K562 (cell line): ENCODE results near the gene MED15. TPM values are rescaled to one million over a fixed set of nuclear protein-coding genes. Genes with fewer than 3 reads are reported as not detected.

Experiments used
- CBX3 ChIP-seq, 2 experiments: IDR thresholded peaks; 1 replicate in 1 of 2; 2 replicates in 1 of 2; pipeline ENCODE4 v1.6.1; 2012; ENCODE audit warnings: inconsistent platforms in 2 of 2, low read length in 2 of 2, borderline replicate concordance in 1 of 2, control low read depth in 1 of 2
- ESRRB ChIP-seq: fragments of 250-450 bp; sonication (Bioruptor Pico); IDR thresholded peaks from 2 replicates; pipeline ENCODE4 v1.5.0; 2020; ENCODE audit warnings: mild to moderate bottlenecking, moderate library complexity, borderline replicate concordance
- FOXA3 ChIP-seq, 2 experiments: fragments of 450-650 bp in 1 of 2; sonication (generic) in 1 of 2; formaldehyde crosslinking; IDR thresholded peaks in 1 of 2; conservative IDR thresholded peaks in 1 of 2; 2 replicates each; pipeline versions ENCODE4 v1.4.0 to v1.8.0; 2020 to 2022; ENCODE audit warnings: mild to moderate bottlenecking in 2 of 2, missing genetic modification reagents in 1 of 2
- HMGN3 ChIP-seq: IDR thresholded peaks from 2 replicates; pipeline ENCODE4 v1.6.1; 2011; ENCODE audit warnings: borderline replicate concordance, low read depth, mild to moderate bottlenecking, mixed read lengths, low read length; ENCODE audit not compliant: insufficient read length; ENCODE audit errors: extremely low read depth
- HOXB6 ChIP-seq: fragments of 250-450 bp; sonication (Bioruptor Pico); IDR thresholded peaks from 2 replicates; pipeline ENCODE4 v1.5.1; 2022; ENCODE audit warnings: mild to moderate bottlenecking, borderline replicate concordance
- MITF ChIP-seq: IDR thresholded peaks from 2 replicates; pipeline ENCODE4 v1.6.1; 2014; ENCODE audit warnings: antibody characterized with exemption
- NR4A1 ChIP-seq, 2 experiments: fragments of 250-450 bp in 1 of 2; fragments of 450-650 bp in 1 of 2; sonication (Bioruptor Pico) in 1 of 2; IDR thresholded peaks; 2 replicates each; pipeline versions ENCODE4 v1.4.0 to v1.6.1; 2016 to 2020; ENCODE audit warnings: mild to moderate bottlenecking in 2 of 2, missing compliant biosample characterization in 1 of 2, missing genetic modification characterization in 1 of 2, moderate library complexity in 1 of 2
- POLR2AphosphoS2 ChIP-seq: IDR thresholded peaks from 2 replicates; pipeline ENCODE4 v1.6.1; 2012; ENCODE audit warnings: low read length, improper control_type of control experiment
- POLR2G ChIP-seq: fragments of 200-400 bp; formaldehyde crosslinking; IDR thresholded peaks from 2 replicates; pipeline ENCODE4 v1.6.1; 2017; ENCODE audit warnings: low read depth, mild to moderate bottlenecking, antibody characterized with exemption, low read length, moderate library complexity
- SETDB1 ChIP-seq: IDR thresholded peaks from one replicate; pipeline ENCODE4 v1.6.1; 2012; ENCODE audit warnings: low read length, control low read depth, inconsistent platforms
- SP1 ChIP-seq: sonication (generic); formaldehyde crosslinking; IDR thresholded peaks from 2 replicates; pipeline ENCODE4 v1.8.1; 2022; ENCODE audit warnings: mild to moderate bottlenecking, missing genetic modification reagents
- STAG1 ChIP-seq: sonication (generic); formaldehyde crosslinking; IDR thresholded peaks from 2 replicates; pipeline ENCODE4 v1.5.0; 2020; ENCODE audit warnings: missing genetic modification reagents, borderline replicate concordance
- TEAD1 ChIP-seq, 2 experiments: fragments of 450-650 bp in 1 of 2; sonication (generic) in 1 of 2; formaldehyde crosslinking; IDR thresholded peaks; 2 replicates each; pipeline versions ENCODE4 v1.4.0 to v1.8.0; 2020 to 2022; ENCODE audit warnings: mild to moderate bottlenecking in 2 of 2, missing genetic modification reagents in 1 of 2
- ZBTB7A ChIP-seq: IDR thresholded peaks from 2 replicates; pipeline ENCODE4 v1.6.1; 2011; ENCODE audit warnings: low read depth, mild to moderate bottlenecking, low read length, moderate library complexity, borderline replicate concordance; ENCODE audit not compliant: control insufficient read depth
- ZFP36 ChIP-seq: fragments of 150-350 bp; IDR thresholded peaks from 2 replicates; pipeline ENCODE4 v1.6.1; 2018; ENCODE audit warnings: low read length, low read depth; ENCODE audit not compliant: partially characterized antibody
- ZFPM2 ChIP-seq: fragments of 250-450 bp; sonication (Bioruptor Pico); IDR thresholded peaks from 2 replicates; pipeline ENCODE4 v1.5.1; 2022; ENCODE audit warnings: mild to moderate bottlenecking
- ZNF134 ChIP-seq: fragments of 250-450 bp; sonication (Bioruptor Pico); conservative IDR thresholded peaks from 2 replicates; pipeline ENCODE4 v1.4.0; 2020
- ZNF143 ChIP-seq: sonication (generic); formaldehyde crosslinking; IDR thresholded peaks from 2 replicates; pipeline ENCODE4 v1.9.0; 2022; ENCODE audit warnings: mild to moderate bottlenecking, missing genetic modification reagents
- ZNF263 ChIP-seq: sonication (generic); formaldehyde crosslinking; IDR thresholded peaks from 2 replicates; pipeline ENCODE4 v1.8.0; 2022; ENCODE audit warnings: mild to moderate bottlenecking, missing genetic modification reagents, borderline replicate concordance
- ZNF584 ChIP-seq: fragments of 200-800 bp; sonication (Bioruptor generic); IDR thresholded peaks from 2 replicates; pipeline ENCODE4 v1.6.1; 2016; ENCODE audit warnings: low read depth, mild to moderate bottlenecking, missing genetic modification characterization, missing compliant biosample characterization
- polyA plus RNA-seq, 8 experiments: library from polyadenylated mRNA; depleted of rRNA in 4 of 8; stranded (reverse) in 5 of 8; unstranded in 3 of 8; fragments of >200 nt; fragmentation: Nextera tagmentation in 2 of 8; fragmentation: Illumina TruSeq in 1 of 8; extraction: Ambion mirVana in 2 of 8; extraction: Trizol in 1 of 8; gene quantifications; 2 replicates each; pipeline versions ENCODE4 v1.2.1 to v1.2.3, GENCODE V29; 2011 to 2014; ENCODE audit warnings: inconsistent platforms in 1 of 8, missing spikeins in 1 of 8
- total RNA-seq, 7 experiments: library from RNA; depleted of rRNA in 6 of 7; stranded (reverse); fragments of >200 nt in 6 of 7; fragmentation: Illumina TruSeq in 2 of 7; extraction: Trizol in 2 of 7; gene quantifications; 2 replicates each; pipeline versions ENCODE4 v1.2.1 to v1.2.3, GENCODE V29; 2011 to 2021; ENCODE audit warnings: low replicate concordance in 1 of 7
- TF ChIP-seq, protein P1 (sequence below), 2 experiments: fragments of 450-650 bp; IDR thresholded peaks; 2 replicates each; pipeline ENCODE4 v1.6.1; 2016
- TF ChIP-seq, protein P2 (sequence below): sonication (generic); formaldehyde crosslinking; IDR thresholded peaks from 2 replicates; pipeline ENCODE4 v1.8.0; 2022; ENCODE audit warnings: mild to moderate bottlenecking, missing genetic modification reagents

Gene MED15
- total and polyA plus RNA-seq, 9 of the 15 experiments (the other 6 are each of a cell fraction or from before 2014, with no cell fraction given): 4.0 to 271 (median 60.1) TPM

DNA sequence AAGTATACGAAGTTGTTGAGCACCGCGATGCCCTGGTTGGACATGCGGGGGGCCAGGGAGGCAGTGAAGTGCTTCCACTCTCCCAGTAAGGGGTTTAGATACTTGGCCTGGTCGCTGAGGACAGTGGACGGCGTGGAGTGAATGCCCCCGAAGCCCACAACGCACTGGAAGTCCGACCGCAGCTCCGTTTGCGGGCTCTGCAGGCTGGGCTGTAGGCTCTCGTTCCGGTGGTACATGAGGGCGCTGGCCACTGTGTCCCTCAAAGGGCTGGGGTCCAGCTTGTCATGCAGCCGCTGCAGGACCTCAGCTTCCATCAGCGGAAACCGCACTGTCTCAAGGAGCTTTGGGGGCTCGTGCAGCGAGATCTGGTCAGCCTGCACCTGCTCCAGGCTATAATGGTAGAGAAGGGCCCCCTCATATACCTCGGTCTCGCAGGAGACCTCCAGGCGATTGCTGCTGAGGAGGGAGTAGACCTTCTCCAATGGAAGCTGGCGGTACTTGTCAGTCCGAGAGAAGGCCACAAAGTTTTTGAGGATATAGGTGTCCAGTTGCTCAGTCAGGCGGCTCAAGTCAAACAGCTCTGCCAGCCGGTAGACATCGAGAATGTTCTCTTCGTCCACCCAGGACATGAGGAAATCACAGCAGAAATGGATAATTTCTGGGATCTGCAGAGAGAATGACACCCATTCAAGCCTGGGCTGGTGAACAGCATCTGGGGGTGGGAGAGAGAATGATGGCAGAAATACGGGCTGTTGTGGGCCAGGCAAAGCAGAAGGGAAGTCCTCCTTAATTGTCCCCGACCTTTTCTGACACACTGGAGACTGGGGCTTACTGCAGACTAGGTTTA is 42.3 kb upstream of the MED15 start (continued):
- TF ChIP-seq, protein P1, sequence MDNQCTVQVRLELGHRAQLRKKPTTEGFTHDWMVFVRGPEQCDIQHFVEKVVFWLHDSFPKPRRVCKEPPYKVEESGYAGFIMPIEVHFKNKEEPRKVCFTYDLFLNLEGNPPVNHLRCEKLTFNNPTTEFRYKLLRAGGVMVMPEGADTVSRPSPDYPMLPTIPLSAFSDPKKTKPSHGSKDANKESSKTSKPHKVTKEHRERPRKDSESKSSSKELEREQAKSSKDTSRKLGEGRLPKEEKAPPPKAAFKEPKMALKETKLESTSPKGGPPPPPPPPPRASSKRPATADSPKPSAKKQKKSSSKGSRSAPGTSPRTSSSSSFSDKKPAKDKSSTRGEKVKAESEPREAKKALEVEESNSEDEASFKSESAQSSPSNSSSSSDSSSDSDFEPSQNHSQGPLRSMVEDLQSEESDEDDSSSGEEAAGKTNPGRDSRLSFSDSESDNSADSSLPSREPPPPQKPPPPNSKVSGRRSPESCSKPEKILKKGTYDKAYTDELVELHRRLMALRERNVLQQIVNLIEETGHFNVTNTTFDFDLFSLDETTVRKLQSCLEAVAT (IDR thresholded peaks at IDR 0.05): no peak
- TF ChIP-seq HMGN3 (no peak), FOXA3 (CRISPR knock-in tag; conservative IDR thresholded peaks at IDR 0.05 in 1 of 2, IDR thresholded peaks at IDR 0.05 in 1 of 2) (0 out of 4 replicates have a peak, but pooled peaks of 1 of the 2 experiments have one; percentile 2), ZFP36 (no peak), SP1 (CRISPR knock-in tag) (peak; percentile 52; the same call in 1 of the 2 replicates), POLR2G (peak; percentile 67), HOXB6 (CRISPR knock-in tag) (no peak), ZNF584 (CRISPR knock-in tag) (no peak), NR4A1 (CRISPR knock-in tag; IDR thresholded peaks at IDR 0.05) (no peak), NR4A1 (tag; IDR thresholded peaks at IDR 0.05) (no peak), TEAD1 (CRISPR knock-in tag; IDR thresholded peaks at IDR 0.05) (0 out of 4 replicates have a peak, but pooled peaks of 1 of the 2 experiments have one; percentile 58), STAG1 (CRISPR knock-in tag) (0 out of 2 replicates have a peak, but pooled peaks have one; percentile 22), ESRRB (CRISPR knock-in tag) (no peak), ZNF143 (peak; percentile 34; the same call in 1 of the 2 replicates), ZBTB7A (peak; percentile 43; the same call in 1 of the 2 replicates), ZNF263 (CRISPR knock-in tag) (peak; percentile 70), MITF (no peak), ZFPM2 (0 out of 2 replicates have a peak, but pooled peaks have one; percentile 23), SETDB1 (peak; percentile 10), ZNF134 (CRISPR knock-in tag) (no peak), CBX3 (IDR thresholded peaks at IDR 0.05; ENCODE audit: borderline replicate concordance in 1 of 2, low read length in 2 of 2) (no peak), POLR2AphosphoS2 (0 out of 2 replicates have a peak, but pooled peaks have one; percentile 41)
- TF ChIP-seq, protein P2, sequence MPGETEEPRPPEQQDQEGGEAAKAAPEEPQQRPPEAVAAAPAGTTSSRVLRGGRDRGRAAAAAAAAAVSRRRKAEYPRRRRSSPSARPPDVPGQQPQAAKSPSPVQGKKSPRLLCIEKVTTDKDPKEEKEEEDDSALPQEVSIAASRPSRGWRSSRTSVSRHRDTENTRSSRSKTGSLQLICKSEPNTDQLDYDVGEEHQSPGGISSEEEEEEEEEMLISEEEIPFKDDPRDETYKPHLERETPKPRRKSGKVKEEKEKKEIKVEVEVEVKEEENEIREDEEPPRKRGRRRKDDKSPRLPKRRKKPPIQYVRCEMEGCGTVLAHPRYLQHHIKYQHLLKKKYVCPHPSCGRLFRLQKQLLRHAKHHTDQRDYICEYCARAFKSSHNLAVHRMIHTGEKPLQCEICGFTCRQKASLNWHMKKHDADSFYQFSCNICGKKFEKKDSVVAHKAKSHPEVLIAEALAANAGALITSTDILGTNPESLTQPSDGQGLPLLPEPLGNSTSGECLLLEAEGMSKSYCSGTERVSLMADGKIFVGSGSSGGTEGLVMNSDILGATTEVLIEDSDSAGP: 0 out of 2 replicates have a peak, but pooled peaks have one; percentile 18
